GM12878 (cell line): ENCODE results near the gene SNX33. TPM values are rescaled to one million over a fixed set of nuclear protein-coding genes. Genes with fewer than 3 reads are reported as not detected.

Experiments
- ASH2L ChIP-seq: fragments of 300-600, 200-600 bp; sonication (generic); IDR thresholded peaks from 2 replicates; pipeline ENCODE4 v1.6.1; 2017; ENCODE audit warnings: low read depth, mild to moderate bottlenecking, borderline replicate concordance
- CHD2 ChIP-seq: IDR thresholded peaks from 2 replicates; pipeline ENCODE4 v1.6.1; 2011; ENCODE audit warnings: low read depth, low read length, improper control_type of control experiment, borderline replicate concordance
- ELK1 ChIP-seq: IDR thresholded peaks from 2 replicates; pipeline ENCODE4 v1.6.1; 2012; ENCODE audit warnings: low read depth, low read length, improper control_type of control experiment
- FOS ChIP-seq: IDR thresholded peaks from 3 replicates; pipeline ENCODE4 v1.6.1; 2011; ENCODE audit warnings: borderline replicate concordance; ENCODE audit not compliant: insufficient read length; ENCODE audit errors: extremely low read depth
- GABPA ChIP-seq: IDR thresholded peaks from 2 replicates; pipeline ENCODE4 v1.6.1; 2014; ENCODE audit warnings: antibody characterized with exemption, low read depth, mild to moderate bottlenecking, inconsistent platforms
- JUNB ChIP-seq: IDR thresholded peaks from 2 replicates; pipeline ENCODE4 v1.6.1; 2016; ENCODE audit warnings: antibody characterized with exemption, mild to moderate bottlenecking
- KAT2A ChIP-seq: conservative IDR thresholded peaks from 2 replicates; pipeline ENCODE4 v1.6.1; 2011; ENCODE audit warnings: low read depth, low read length; ENCODE audit not compliant: control insufficient read depth
- NR2C2 ChIP-seq: IDR thresholded peaks from 2 replicates; pipeline ENCODE4 v1.6.1; 2011; ENCODE audit warnings: borderline replicate concordance, low read depth; ENCODE audit not compliant: control insufficient read depth, insufficient read length
- RBBP5 ChIP-seq: fragments of 200-600 bp; sonication (generic); conservative IDR thresholded peaks from 2 replicates; pipeline ENCODE4 v1.6.1; 2016
- RUNX3 ChIP-seq: IDR thresholded peaks from 2 replicates; pipeline ENCODE4 v1.6.1; 2012; ENCODE audit warnings: low read length, inconsistent platforms
- SMAD1 ChIP-seq: fragments of 450-650 bp; IDR thresholded peaks from 2 replicates; pipeline ENCODE4 v1.6.1; 2018; ENCODE audit warnings: mild to moderate bottlenecking, low read depth; ENCODE audit not compliant: partially characterized antibody
- SUZ12 ChIP-seq: fragments of 200-600 bp; sonication (generic); IDR thresholded peaks from one replicate; pipeline ENCODE4 v1.6.1; 2018; ENCODE audit warnings: antibody characterized with exemption, mild to moderate bottlenecking; ENCODE audit not compliant: unreplicated experiment
- TBL1XR1 ChIP-seq: IDR thresholded peaks from 2 replicates; pipeline ENCODE4 v1.6.1; 2012; ENCODE audit warnings: low read depth, low read length, improper control_type of control experiment
- WRNIP1 ChIP-seq: IDR thresholded peaks from 2 replicates; pipeline ENCODE4 v1.6.1; 2011; ENCODE audit warnings: low read depth, low read length, improper control_type of control experiment, borderline replicate concordance
- ZNF622 ChIP-seq: fragments of 450-650 bp; IDR thresholded peaks from 2 replicates; pipeline ENCODE4 v1.6.1; 2017; ENCODE audit warnings: mild to moderate bottlenecking, inconsistent platforms
- polyA plus RNA-seq, 11 experiments: library from polyadenylated mRNA; depleted of rRNA in 4 of 11; unstranded in 6 of 11; stranded (reverse) in 5 of 11; fragments of >200 nt; fragmentation: Nextera tagmentation in 4 of 11; fragmentation: Illumina TruSeq in 1 of 11; extraction: Ambion mirVana in 4 of 11; extraction: Trizol in 1 of 11; gene quantifications; 1 replicate in 1 of 11; 2 replicates in 10 of 11; pipeline versions ENCODE4 v1.2.1 to v1.2.3, GENCODE V29; 2011 to 2016; ENCODE audit warnings: inconsistent platforms in 2 of 11, missing spikeins in 2 of 11, low read depth in 1 of 11
- total RNA-seq, 4 experiments: library from RNA; depleted of rRNA in 3 of 4; stranded (reverse); fragments of >200 nt in 3 of 4; fragmentation: Illumina TruSeq in 1 of 4; extraction: Trizol in 1 of 4; gene quantifications; 2 replicates each; pipeline versions ENCODE4 v1.2.1 to v1.2.3, GENCODE V29; 2013 to 2021
- TF ChIP-seq, protein P1 (sequence below): IDR thresholded peaks from 2 replicates; pipeline ENCODE4 v1.6.1; 2011; ENCODE audit warnings: borderline replicate concordance, low read depth, mild to moderate bottlenecking, moderate library complexity, low read length; ENCODE audit not compliant: insufficient read depth, poor library complexity, severe bottlenecking
- TF ChIP-seq, protein P2 (sequence below): fragments of 450-650 bp; IDR thresholded peaks from 2 replicates; pipeline ENCODE4 v1.6.1; 2017; ENCODE audit warnings: borderline replicate concordance
- TF ChIP-seq, protein P3 (sequence below): fragments of 450-650 bp; IDR thresholded peaks from 2 replicates; pipeline ENCODE4 v1.6.1; 2017; ENCODE audit warnings: mild to moderate bottlenecking, moderate library complexity

The SNX33 gene
- total and polyA plus RNA-seq, 10 of the 15 experiments (the other 5 are each of a cell fraction or from before 2014, with no cell fraction given), result 0.13 to 1.9 (median 0.55) TPM

DNA sequence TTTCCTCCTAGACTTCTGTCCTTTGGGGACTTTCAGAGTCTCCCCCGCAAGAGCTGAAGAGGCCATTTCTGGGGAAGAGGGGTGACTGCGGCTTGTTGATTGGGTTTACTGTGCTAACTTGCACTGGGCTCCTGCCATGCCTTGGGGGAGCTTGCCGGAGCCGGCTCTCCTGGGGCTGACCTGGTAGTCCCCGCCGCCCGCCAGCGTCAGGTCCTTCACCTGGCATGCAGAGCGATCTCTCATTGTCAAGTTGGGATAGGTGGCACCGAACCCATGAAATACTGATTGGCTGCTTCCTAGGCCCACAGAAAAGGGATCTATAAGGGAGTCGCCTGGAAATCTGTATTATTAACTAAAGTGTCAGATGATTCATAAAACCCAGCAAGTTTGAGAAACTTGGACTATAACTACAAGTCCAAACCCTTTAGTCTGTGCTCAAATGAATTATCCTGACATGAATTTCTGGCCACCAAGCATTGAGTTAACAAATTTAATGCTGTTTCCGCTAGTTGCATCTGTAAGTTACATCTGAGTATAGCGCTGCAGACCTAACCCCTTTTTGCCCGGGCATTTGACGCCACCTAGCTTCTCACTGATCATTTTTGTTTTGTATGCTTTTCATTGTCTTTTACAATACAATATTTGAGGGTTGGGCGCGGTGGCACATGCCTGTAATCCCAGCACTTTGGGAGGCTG is 7.1 kb upstream of the SNX33 start (continued):
- TF ChIP-seq RUNX3 (no peak), JUNB (0 out of 2 replicates have a peak, but pooled peaks have one; percentile 21), GABPA (no peak), FOS (no peak), ELK1 (no peak), ASH2L (no peak), SMAD1 (peak; percentile 12), KAT2A (no peak), WRNIP1 (no peak), ZNF622 (no peak), SUZ12 (no peak), NR2C2 (no peak), RBBP5 (no peak), CHD2 (no peak), TBL1XR1 (no peak)
- TF ChIP-seq, protein P1, sequence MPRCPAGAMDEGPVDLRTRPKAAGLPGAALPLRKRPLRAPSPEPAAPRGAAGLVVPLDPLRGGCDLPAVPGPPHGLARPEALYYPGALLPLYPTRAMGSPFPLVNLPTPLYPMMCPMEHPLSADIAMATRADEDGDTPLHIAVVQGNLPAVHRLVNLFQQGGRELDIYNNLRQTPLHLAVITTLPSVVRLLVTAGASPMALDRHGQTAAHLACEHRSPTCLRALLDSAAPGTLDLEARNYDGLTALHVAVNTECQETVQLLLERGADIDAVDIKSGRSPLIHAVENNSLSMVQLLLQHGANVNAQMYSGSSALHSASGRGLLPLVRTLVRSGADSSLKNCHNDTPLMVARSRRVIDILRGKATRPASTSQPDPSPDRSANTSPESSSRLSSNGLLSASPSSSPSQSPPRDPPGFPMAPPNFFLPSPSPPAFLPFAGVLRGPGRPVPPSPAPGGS, result no peak
- TF ChIP-seq, protein P2, sequence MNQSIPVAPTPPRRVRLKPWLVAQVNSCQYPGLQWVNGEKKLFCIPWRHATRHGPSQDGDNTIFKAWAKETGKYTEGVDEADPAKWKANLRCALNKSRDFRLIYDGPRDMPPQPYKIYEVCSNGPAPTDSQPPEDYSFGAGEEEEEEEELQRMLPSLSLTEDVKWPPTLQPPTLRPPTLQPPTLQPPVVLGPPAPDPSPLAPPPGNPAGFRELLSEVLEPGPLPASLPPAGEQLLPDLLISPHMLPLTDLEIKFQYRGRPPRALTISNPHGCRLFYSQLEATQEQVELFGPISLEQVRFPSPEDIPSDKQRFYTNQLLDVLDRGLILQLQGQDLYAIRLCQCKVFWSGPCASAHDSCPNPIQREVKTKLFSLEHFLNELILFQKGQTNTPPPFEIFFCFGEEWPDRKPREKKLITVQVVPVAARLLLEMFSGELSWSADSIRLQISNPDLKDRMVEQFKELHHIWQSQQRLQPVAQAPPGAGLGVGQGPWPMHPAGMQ, result no peak
- TF ChIP-seq, protein P3, sequence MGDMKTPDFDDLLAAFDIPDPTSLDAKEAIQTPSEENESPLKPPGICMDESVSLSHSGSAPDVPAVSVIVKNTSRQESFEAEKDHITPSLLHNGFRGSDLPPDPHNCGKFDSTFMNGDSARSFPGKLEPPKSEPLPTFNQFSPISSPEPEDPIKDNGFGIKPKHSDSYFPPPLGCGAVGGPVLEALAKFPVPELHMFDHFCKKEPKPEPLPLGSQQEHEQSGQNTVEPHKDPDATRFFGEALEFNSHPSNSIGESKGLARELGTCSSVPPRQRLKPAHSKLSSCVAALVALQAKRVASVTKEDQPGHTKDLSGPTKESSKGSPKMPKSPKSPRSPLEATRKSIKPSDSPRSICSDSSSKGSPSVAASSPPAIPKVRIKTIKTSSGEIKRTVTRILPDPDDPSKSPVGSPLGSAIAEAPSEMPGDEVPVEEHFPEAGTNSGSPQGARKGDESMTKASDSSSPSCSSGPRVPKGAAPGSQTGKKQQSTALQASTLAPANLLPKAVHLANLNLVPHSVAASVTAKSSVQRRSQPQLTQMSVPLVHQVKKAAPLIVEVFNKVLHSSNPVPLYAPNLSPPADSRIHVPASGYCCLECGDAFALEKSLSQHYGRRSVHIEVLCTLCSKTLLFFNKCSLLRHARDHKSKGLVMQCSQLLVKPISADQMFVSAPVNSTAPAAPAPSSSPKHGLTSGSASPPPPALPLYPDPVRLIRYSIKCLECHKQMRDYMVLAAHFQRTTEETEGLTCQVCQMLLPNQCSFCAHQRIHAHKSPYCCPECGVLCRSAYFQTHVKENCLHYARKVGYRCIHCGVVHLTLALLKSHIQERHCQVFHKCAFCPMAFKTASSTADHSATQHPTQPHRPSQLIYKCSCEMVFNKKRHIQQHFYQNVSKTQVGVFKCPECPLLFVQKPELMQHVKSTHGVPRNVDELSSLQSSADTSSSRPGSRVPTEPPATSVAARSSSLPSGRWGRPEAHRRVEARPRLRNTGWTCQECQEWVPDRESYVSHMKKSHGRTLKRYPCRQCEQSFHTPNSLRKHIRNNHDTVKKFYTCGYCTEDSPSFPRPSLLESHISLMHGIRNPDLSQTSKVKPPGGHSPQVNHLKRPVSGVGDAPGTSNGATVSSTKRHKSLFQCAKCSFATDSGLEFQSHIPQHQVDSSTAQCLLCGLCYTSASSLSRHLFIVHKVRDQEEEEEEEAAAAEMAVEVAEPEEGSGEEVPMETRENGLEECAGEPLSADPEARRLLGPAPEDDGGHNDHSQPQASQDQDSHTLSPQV, result no peak
